Lower leg skin (tissue), 3 donors: ENCODE data around the gene PRELID3B.

ENCODE experiments used
- CTCF ChIP-seq, 3 donors: fragments of 450-650 bp; IDR thresholded peaks; one replicate each; pipeline ENCODE4 v1.5.1; 2016; ENCODE audit warnings: antibody characterized with exemption in 3 of 3, mild to moderate bottlenecking in 3 of 3, moderate library complexity in 2 of 3
- POLR2A ChIP-seq, 2 donors: fragments of 450-650 bp; IDR thresholded peaks; one replicate each; pipeline ENCODE4 v1.6.1; 2016 to 2017; ENCODE audit warnings: antibody characterized with exemption in 2 of 2, mild to moderate bottlenecking in 1 of 2, moderate library complexity in 1 of 2

- no peak for TF ChIP-seq POLR2A (IDR thresholded peaks at IDR 0.05)
- no peak for TF ChIP-seq CTCF (IDR thresholded peaks at IDR 0.05)
Measured at GRCh38 chr20:59042151-59042795, at the start of gene PRELID3B.
